RWPE2 (cell line): ENCODE data around the gene UBA1.

Experiments
- ATAC-seq: fragments of 200-7000 bp; cut with Tn5 transposase; 3 replicates; pipeline ENCODE4 v1.9.1; 2021; ENCODE audit warnings: low read depth
- DNase-seq: peaks from one replicate; pipeline ENCODE4 v3.0.0-alpha.2; 2020; ENCODE audit warnings: low spot score
- H3K27ac ChIP-seq: fragments of 450-650 bp; 2 replicates; pipeline ENCODE4 v1.5.1; 2017; ENCODE audit warnings: mild to moderate bottlenecking; ENCODE audit not compliant: poor library complexity, severe bottlenecking
- H3K27me3 ChIP-seq: fragments of 250-450 bp; sonication (Bioruptor Pico); 2 replicates; pipeline ENCODE4 v1.5.1; 2021; ENCODE audit warnings: mild to moderate bottlenecking, moderate library complexity; ENCODE audit not compliant: insufficient read depth, poor library complexity, severe bottlenecking
- H3K36me3 ChIP-seq: fragments of 250-450 bp; sonication (Bioruptor Pico); 2 replicates; pipeline ENCODE4 v1.5.1; 2020; ENCODE audit warnings: low read depth, mild to moderate bottlenecking, moderate library complexity
- H3K4me1 ChIP-seq: fragments of 250-450 bp; sonication (Bioruptor Pico); 2 replicates; pipeline ENCODE4 v1.5.1; 2021; ENCODE audit warnings: mild to moderate bottlenecking, moderate library complexity; ENCODE audit not compliant: insufficient read depth, poor library complexity, severe bottlenecking
- H3K4me3 ChIP-seq: fragments of 250-450 bp; sonication (Bioruptor Pico); 2 replicates; pipeline ENCODE4 v1.5.1; 2021; ENCODE audit warnings: mild to moderate bottlenecking, moderate library complexity; ENCODE audit not compliant: severe bottlenecking
- H3K9me3 ChIP-seq: fragments of 250-450 bp; sonication (Bioruptor Pico); 2 replicates; pipeline ENCODE4 v1.5.1; 2021; ENCODE audit warnings: mild to moderate bottlenecking, moderate library complexity; ENCODE audit not compliant: severe bottlenecking
- CTCF ChIP-seq: fragments of 450-650 bp; IDR thresholded peaks from one replicate; pipeline ENCODE4 v1.5.1; 2017; ENCODE audit warnings: mild to moderate bottlenecking, moderate library complexity; ENCODE audit not compliant: poor library complexity, severe bottlenecking

Gene UBA1

DNA sequence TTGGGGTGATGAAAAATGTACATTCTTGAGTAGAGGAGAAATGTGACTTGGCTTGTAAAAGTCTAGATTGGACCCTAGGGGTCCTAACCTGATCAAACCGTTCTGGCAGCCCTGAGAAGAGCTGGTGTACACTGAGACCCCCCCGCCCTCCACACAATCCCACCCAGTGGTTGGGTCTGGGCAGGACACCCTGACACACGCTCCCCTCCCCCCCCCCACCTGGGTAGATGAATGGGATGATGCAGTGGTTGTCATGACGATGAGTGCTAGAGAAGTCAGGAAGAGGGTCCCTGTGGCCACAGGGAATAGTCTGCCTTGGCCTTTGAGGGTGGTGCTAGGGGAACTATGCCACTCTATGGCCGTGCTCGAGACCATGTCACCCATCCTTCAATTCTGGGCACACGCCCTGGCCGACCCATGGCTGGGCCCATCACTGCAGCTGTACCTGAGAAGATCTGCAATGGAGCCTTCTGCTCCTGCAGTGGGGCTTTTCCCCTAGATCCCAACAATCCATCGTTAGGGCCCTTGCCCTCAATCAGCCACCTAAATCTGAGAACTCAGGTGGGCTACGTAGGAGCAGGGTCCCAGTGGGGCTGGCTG is 29.2 kb downstream of the UBA1 start:
- Histone ChIP-seq H3K27ac (no peak overlapping the region), H3K4me3 (no peak overlapping the region), H3K36me3 (peaks cover 45% of the 10 kb centered on the region), H3K27me3 (no peaks in the 10 kb centered on the region), H3K4me1 (no peaks in the 10 kb centered on the region), H3K9me3 (no peaks in the 10 kb centered on the region)
- DNase-seq (no peak), ATAC-seq (no peak)
- TF ChIP-seq CTCF = no peak

- Histone ChIP-seq H3K36me3 (peaks cover 53% of the 10 kb centered on the region), H3K9me3 (no peaks in the 10 kb centered on the region), H3K27me3 (no peaks in the 10 kb centered on the region), H3K27ac (no peak overlapping the region), H3K4me1 (no peaks in the 10 kb centered on the region), H3K4me3 (no peak overlapping the region)
- TF ChIP-seq CTCF = no peak
- ATAC-seq (no peak), DNase-seq (no peak)
Observed at GRCh38 chrX:47223476-47224250, 30.0 kb downstream of the UBA1 start.

DNA sequence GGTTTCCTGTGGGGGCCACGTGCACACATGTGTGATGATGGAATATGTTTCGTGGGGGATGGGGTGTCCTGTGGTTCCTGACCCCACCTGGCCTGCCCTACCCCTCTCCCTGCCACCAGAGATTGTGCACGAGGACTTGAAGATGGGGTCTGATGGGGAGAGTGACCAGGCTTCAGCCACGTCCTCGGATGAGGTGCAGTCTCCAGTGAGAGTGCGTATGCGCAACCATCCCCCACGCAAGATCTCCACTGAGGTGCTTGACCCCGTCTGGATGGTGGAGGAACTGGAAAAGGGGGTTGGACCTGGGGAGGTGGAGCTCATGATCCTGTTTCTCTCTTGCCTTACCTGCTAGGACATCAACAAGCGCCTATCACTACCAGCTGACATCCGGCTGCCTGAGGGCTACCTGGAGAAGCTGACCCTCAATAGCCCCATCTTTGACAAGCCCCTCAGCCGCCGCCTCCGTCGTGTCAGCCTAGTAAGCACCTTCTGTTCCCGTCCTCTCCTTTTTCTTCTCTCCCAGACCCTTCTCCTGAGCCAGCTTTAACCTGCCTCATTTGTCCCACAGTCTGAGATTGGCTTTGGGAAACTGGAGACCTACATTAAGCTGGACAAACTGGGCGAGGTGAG is 30.8 kb downstream of the UBA1 start:
- no peaks in the 10 kb centered on the region for H3K27me3 ChIP-seq
- peaks cover 53% of the 10 kb centered on the region for H3K36me3 ChIP-seq
- ATAC-seq (no peak), DNase-seq (no peak)
- no peaks in the 10 kb centered on the region for H3K9me3 ChIP-seq
- no peak overlapping the region for H3K27ac ChIP-seq
- no peaks in the 10 kb centered on the region for H3K4me1 ChIP-seq
- H3K4me3 ChIP-seq = no peak overlapping the region
- no peak for TF ChIP-seq CTCF

DNA sequence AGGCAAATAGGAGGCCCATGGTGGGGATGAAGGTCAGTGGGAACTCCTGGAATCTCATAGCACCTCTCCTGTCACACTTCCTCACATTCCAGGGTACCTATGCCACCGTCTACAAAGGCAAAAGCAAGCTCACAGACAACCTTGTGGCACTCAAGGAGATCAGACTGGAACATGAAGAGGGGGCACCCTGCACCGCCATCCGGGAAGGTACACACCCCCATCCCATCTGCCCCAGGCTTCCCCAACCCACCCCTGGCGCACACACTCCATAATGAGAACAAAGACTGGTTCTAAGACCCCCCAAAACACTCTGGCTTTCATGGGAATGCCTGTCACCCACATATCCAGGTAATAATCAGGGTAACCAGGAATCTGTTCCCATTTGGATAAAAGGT is 31.3 kb downstream of the UBA1 start:
- ATAC-seq (no peak), DNase-seq (no peak)
- Histone ChIP-seq H3K4me1 (no peaks in the 10 kb centered on the region), H3K27me3 (no peaks in the 10 kb centered on the region), H3K27ac (no peak overlapping the region), H3K9me3 (no peaks in the 10 kb centered on the region), H3K4me3 (no peak overlapping the region), H3K36me3 (peaks cover 53% of the 10 kb centered on the region)
- no peak for TF ChIP-seq CTCF
